HCT116 (cell line): ENCODE measurements around the gene SOD3.

Experiments
- ELF1 ChIP-seq: IDR thresholded peaks from 2 replicates; pipeline ENCODE4 v1.6.1; 2012; ENCODE audit warnings: low read depth, borderline replicate concordance
- POLR2A ChIP-seq: IDR thresholded peaks from 2 replicates; pipeline ENCODE4 v1.7.0; 2011; ENCODE audit warnings: borderline replicate concordance; ENCODE audit not compliant: insufficient read depth, insufficient read length; ENCODE audit errors: extremely low read depth
- POLR2AphosphoS5 ChIP-seq: IDR thresholded peaks from 2 replicates; pipeline ENCODE4 v1.6.1; 2011; ENCODE audit warnings: mild to moderate bottlenecking, low read depth, low read length, moderate library complexity
- RAD21 ChIP-seq: IDR thresholded peaks from 2 replicates; pipeline ENCODE4 v1.6.1; 2012; ENCODE audit warnings: low read depth, mild to moderate bottlenecking
- SIN3A ChIP-seq: IDR thresholded peaks from 2 replicates; pipeline ENCODE4 v1.6.1; 2012; ENCODE audit warnings: low read depth
- SP1 ChIP-seq: IDR thresholded peaks from 2 replicates; pipeline ENCODE4 v1.6.1; 2012; ENCODE audit warnings: low read depth
- YY1 ChIP-seq: IDR thresholded peaks from 2 replicates; pipeline ENCODE4 v1.6.1; 2011; ENCODE audit warnings: low read length, low read depth, moderate library complexity, mild to moderate bottlenecking; ENCODE audit not compliant: insufficient replicate concordance; ENCODE audit errors: extremely low read depth
- ZFX ChIP-seq: fragments of 450-650 bp; IDR thresholded peaks from 2 replicates; pipeline ENCODE4 v1.6.1; 2017
- ZNF274 ChIP-seq: fragments of 200-500 bp; sonication (Bioruptor generic); IDR thresholded peaks from 2 replicates; pipeline ENCODE4 v1.6.1; 2014; ENCODE audit warnings: mild to moderate bottlenecking, low read depth, low read length, inconsistent platforms
- TF ChIP-seq, protein P1 (sequence below), 3 experiments: fragments of 200-600 bp in 1 of 3; sonication (generic) in 1 of 3; IDR thresholded peaks in 2 of 3; conservative IDR thresholded peaks in 1 of 3; 2 replicates each; pipeline ENCODE4 v1.5.1; 2012 to 2017; ENCODE audit warnings: low read depth in 2 of 3, low read length in 2 of 3, antibody characterized with exemption in 1 of 3, borderline replicate concordance in 1 of 3, control low read depth in 1 of 3, mild to moderate bottlenecking in 1 of 3, mixed read lengths in 1 of 3, mixed run types in 1 of 3, moderate library complexity in 1 of 3; ENCODE audit not compliant: insufficient read depth in 1 of 3
- TF ChIP-seq, protein P2 (sequence below): IDR thresholded peaks from 2 replicates; pipeline ENCODE4 v1.6.1; 2012
- TF ChIP-seq, protein P3 (sequence below): IDR thresholded peaks from 2 replicates; pipeline ENCODE4 v1.6.1; 2012

DNA sequence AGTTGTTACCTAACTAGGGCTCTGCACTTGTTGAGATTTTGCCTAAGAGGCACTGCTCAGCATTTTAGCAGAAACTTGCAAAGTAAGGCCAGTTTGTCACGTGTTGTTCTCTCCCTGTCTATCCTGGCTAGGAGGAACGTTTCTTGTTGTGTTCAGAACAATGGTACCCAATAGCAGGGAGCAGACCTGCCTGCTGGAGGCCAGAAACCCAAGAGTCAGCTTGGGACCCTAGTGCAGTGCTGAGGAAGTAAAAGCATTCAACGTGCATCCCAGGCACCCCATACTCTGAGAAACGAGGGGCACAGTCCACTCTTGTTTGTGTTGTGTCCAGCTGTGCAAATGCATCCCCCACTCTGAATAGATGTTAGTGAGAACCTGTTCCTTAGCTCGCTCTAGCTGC, 42.4 kb downstream of the SOD3 start:
- TF ChIP-seq, protein P1, sequence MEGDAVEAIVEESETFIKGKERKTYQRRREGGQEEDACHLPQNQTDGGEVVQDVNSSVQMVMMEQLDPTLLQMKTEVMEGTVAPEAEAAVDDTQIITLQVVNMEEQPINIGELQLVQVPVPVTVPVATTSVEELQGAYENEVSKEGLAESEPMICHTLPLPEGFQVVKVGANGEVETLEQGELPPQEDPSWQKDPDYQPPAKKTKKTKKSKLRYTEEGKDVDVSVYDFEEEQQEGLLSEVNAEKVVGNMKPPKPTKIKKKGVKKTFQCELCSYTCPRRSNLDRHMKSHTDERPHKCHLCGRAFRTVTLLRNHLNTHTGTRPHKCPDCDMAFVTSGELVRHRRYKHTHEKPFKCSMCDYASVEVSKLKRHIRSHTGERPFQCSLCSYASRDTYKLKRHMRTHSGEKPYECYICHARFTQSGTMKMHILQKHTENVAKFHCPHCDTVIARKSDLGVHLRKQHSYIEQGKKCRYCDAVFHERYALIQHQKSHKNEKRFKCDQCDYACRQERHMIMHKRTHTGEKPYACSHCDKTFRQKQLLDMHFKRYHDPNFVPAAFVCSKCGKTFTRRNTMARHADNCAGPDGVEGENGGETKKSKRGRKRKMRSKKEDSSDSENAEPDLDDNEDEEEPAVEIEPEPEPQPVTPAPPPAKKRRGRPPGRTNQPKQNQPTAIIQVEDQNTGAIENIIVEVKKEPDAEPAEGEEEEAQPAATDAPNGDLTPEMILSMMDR (IDR thresholded peaks at IDR 0.05 in 2 of 3, conservative IDR thresholded peaks at IDR 0.05 in 1 of 3; ENCODE audit: borderline replicate concordance in 1 of 3, insufficient read depth in 1 of 3, low read depth in 2 of 3, low read length in 2 of 3), result no peak
- TF ChIP-seq POLR2AphosphoS5 (no peak), ELF1 (no peak), ZFX (no peak), ZNF274 (no peak), SIN3A (no peak), YY1 (no peak), RAD21 (no peak), POLR2A (no peak), SP1 (no peak)
- TF ChIP-seq, protein P2, sequence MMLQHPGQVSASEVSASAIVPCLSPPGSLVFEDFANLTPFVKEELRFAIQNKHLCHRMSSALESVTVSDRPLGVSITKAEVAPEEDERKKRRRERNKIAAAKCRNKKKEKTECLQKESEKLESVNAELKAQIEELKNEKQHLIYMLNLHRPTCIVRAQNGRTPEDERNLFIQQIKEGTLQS, result no peak
- TF ChIP-seq, protein P3, sequence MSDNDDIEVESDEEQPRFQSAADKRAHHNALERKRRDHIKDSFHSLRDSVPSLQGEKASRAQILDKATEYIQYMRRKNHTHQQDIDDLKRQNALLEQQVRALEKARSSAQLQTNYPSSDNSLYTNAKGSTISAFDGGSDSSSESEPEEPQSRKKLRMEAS, result no peak
